Kidney (tissue), 14 donors: ENCODE measurements around the gene ATP6V0D1. TPM values are rescaled to one million over a fixed set of nuclear protein-coding genes. Genes with fewer than 3 reads are reported as not detected.

Experiments used
- DNase-seq, 5 donors: peaks; one replicate each; pipeline ENCODE4 v3.0.0-alpha.2; 2013 to 2020
- FAIRE-seq: peaks from 2 replicates; lab custom pipeline; 2012; peaks lifted over from hg19 to GRCh38; lab: Jason Lieb, UNC
- H3K27ac ChIP-seq, 2 donors: one replicate each; pipeline ENCODE4 v1.7.0; 2013; ENCODE audit warnings: low read depth in 2 of 2, low read length in 2 of 2, inconsistent platforms in 1 of 2
- H3K27me3 ChIP-seq: one replicate; pipeline ENCODE4 v1.7.1; 2013; ENCODE audit warnings: low read length, inconsistent platforms; ENCODE audit not compliant: control insufficient read depth, insufficient read depth
- H3K36me3 ChIP-seq, 3 donors: one replicate each; pipeline versions ENCODE4 v1.7.0 to v1.7.1; 2013; ENCODE audit warnings: low read length in 3 of 3, control low read depth in 1 of 3, inconsistent platforms in 1 of 3; ENCODE audit not compliant: insufficient read depth in 3 of 3, control insufficient read depth in 2 of 3
- H3K4me1 ChIP-seq, 3 donors: one replicate each; pipeline versions ENCODE4 v1.7.0 to v1.7.1; 2013; ENCODE audit warnings: low read length in 3 of 3, inconsistent platforms in 1 of 3, low read depth in 1 of 3; ENCODE audit not compliant: control insufficient read depth in 2 of 3, insufficient read depth in 2 of 3
- H3K4me3 ChIP-seq, 3 donors: one replicate each; pipeline versions ENCODE4 v1.7.0 to v1.8.1; 2013; ENCODE audit warnings: low read length in 3 of 3, control low read depth in 1 of 3, inconsistent platforms in 1 of 3
- H3K9ac ChIP-seq, 3 donors: one replicate each; pipeline versions ENCODE4 v1.7.0 to v1.7.1; 2013; ENCODE audit warnings: low read length in 3 of 3, control low read depth in 1 of 3, inconsistent platforms in 1 of 3
- H3K9me3 ChIP-seq, 3 donors: one replicate each; pipeline versions ENCODE4 v1.7.0 to v1.7.1; 2013; ENCODE audit warnings: low read length in 3 of 3, control low read depth in 1 of 3, inconsistent platforms in 1 of 3; ENCODE audit not compliant: control insufficient read depth in 2 of 3, insufficient read depth in 1 of 3
- CTCF ChIP-seq: IDR thresholded peaks from 3 replicates; pipeline ENCODE4 v1.5.1; 2012; ENCODE audit warnings: mild to moderate bottlenecking, moderate library complexity, borderline replicate concordance; ENCODE audit not compliant: insufficient read depth; ENCODE audit errors: extremely low read depth
- intact Hi-C: fragments of 100-400 bp; cut with DNase I; formaldehyde crosslinking; loops from one replicate; pipeline ENCODE4 v1.11.1; 2022
- polyA plus RNA-seq: library from polyadenylated mRNA; stranded (reverse); fragments of 350-450 nt; fragmentation: Illumina TruSeq; extraction: RNeasy Lipid Tissue Mini Kit (QIAGEN cat#74804); gene quantifications from one replicate; pipeline ENCODE4 v1.2.3, GENCODE V29; 2014; ENCODE audit warnings: low read depth, low replicate concordance; ENCODE audit not compliant: insufficient read depth
- total RNA-seq: library from RNA; stranded (reverse); fragmentation: NEBNext Ultra II Directional; extraction: Animal tissue kit (Norgen Biotek cat#: 25700); gene quantifications from one replicate; pipeline ENCODE4 v1.2.1, GENCODE V29; 2021
- donor health status: control.
- donor health status: control.
- donor health status: control.
- donor health status: control.
- donor health status: control.
- donor health status: DM: yes; HTN: yes; CAD: no.
- donor health status: Normal renal cell carcinoma (clear cell type).

The ATP6V0D1 gene
- total and polyA plus RNA-seq, 2 donors from 2014 or later = 100 to 208 TPM

GRCh38 chr16:67388191-67388590 is 92.8 kb downstream of the ATP6V0D1 start:
- intact Hi-C loops = no loop called here
- Histone ChIP-seq H3K36me3 (no peaks in the 10 kb centered on the region), H3K4me3 (no peak overlapping the region), H3K27ac (no peak overlapping the region), H3K9me3 (no peaks in the 10 kb centered on the region), H3K9ac (no peak overlapping the region), H3K4me1 (peaks cover 0 to 8% (median 0%) of the 10 kb centered on the region in 3 donors), H3K27me3 (no peaks in the 10 kb centered on the region)
- FAIRE-seq (no peak), DNase-seq (no peak)
- TF ChIP-seq CTCF = no peak

Other genes with a start within 250 kb of the ATP6V0D1 start
- 30.4 TPM for gene FHOD1, start 233.7 kb downstream of the ATP6V0D1 start, total RNA-seq
- gene FHOD1, start 233.7 kb downstream of the ATP6V0D1 start, polyA plus RNA-seq = 21.0 TPM
- 1.1 TPM for gene SLC9A5, start 232.2 kb downstream of the ATP6V0D1 start, total RNA-seq
- gene SLC9A5, start 232.2 kb downstream of the ATP6V0D1 start, polyA plus RNA-seq = 0.92 TPM
- gene PLEKHG4, start 201.6 kb downstream of the ATP6V0D1 start, total RNA-seq = 10.1 TPM
- gene PLEKHG4, start 201.6 kb downstream of the ATP6V0D1 start, polyA plus RNA-seq = 2.6 TPM
- 0.31 TPM for gene KCTD19, start 154.4 kb downstream of the ATP6V0D1 start, total RNA-seq
- gene KCTD19, start 154.4 kb downstream of the ATP6V0D1 start, polyA plus RNA-seq = not detected
- 2.6 TPM for gene LRRC36, start 154.3 kb downstream of the ATP6V0D1 start, total RNA-seq
- gene LRRC36, start 154.3 kb downstream of the ATP6V0D1 start, polyA plus RNA-seq = 3.1 TPM
- 8.2 TPM for gene TPPP3, start 87.7 kb downstream of the ATP6V0D1 start, total RNA-seq
- 108 TPM for gene TPPP3, start 87.7 kb downstream of the ATP6V0D1 start, polyA plus RNA-seq
- 23.6 TPM for gene ZDHHC1, start 64.7 kb downstream of the ATP6V0D1 start, total RNA-seq
- gene ZDHHC1, start 64.7 kb downstream of the ATP6V0D1 start, polyA plus RNA-seq = 14.6 TPM
- 139 TPM for gene HSD11B2, start 50.0 kb downstream of the ATP6V0D1 start, total RNA-seq
- gene HSD11B2, start 50.0 kb downstream of the ATP6V0D1 start, polyA plus RNA-seq = 1,022 TPM
- not detected for gene AGRP, start 2.4 kb upstream of the ATP6V0D1 start, total RNA-seq
- gene AGRP, start 2.4 kb upstream of the ATP6V0D1 start, polyA plus RNA-seq = 2.7 TPM
- gene RIPOR1, start 47.7 kb upstream of the ATP6V0D1 start, total RNA-seq = 116 TPM
- 60.9 TPM for gene RIPOR1, start 47.7 kb upstream of the ATP6V0D1 start, polyA plus RNA-seq
- 42.6 TPM for gene CTCF, start 81.4 kb upstream of the ATP6V0D1 start, total RNA-seq
- gene CTCF, start 81.4 kb upstream of the ATP6V0D1 start, polyA plus RNA-seq = 20.4 TPM
- 7.1 TPM for gene CARMIL2, start 164.0 kb upstream of the ATP6V0D1 start, total RNA-seq
- 0.30 TPM for gene CARMIL2, start 164.0 kb upstream of the ATP6V0D1 start, polyA plus RNA-seq
- 15.2 TPM for gene ACD, start 179.1 kb upstream of the ATP6V0D1 start, total RNA-seq
- gene ACD, start 179.1 kb upstream of the ATP6V0D1 start, polyA plus RNA-seq = 20.0 TPM
- gene PARD6A, start 179.8 kb upstream of the ATP6V0D1 start, total RNA-seq = 6.1 TPM
- gene PARD6A, start 179.8 kb upstream of the ATP6V0D1 start, polyA plus RNA-seq = 17.1 TPM
- gene ENKD1, start 185.6 kb upstream of the ATP6V0D1 start, total RNA-seq = 30.2 TPM
- 38.3 TPM for gene ENKD1, start 185.6 kb upstream of the ATP6V0D1 start, polyA plus RNA-seq
- gene C16orf86, start 185.7 kb upstream of the ATP6V0D1 start, total RNA-seq = 6.6 TPM
- 11.2 TPM for gene C16orf86, start 185.7 kb upstream of the ATP6V0D1 start, polyA plus RNA-seq
- gene GFOD2, start 238.2 kb upstream of the ATP6V0D1 start, total RNA-seq = 24.5 TPM
- 14.5 TPM for gene GFOD2, start 238.2 kb upstream of the ATP6V0D1 start, polyA plus RNA-seq